HG03196 (cell line): ENCODE data around the gene MT1G.
"Not testable (repeated sequence)": the region's sequence is repeated elsewhere in the genome, so short reads cannot be mapped to it uniquely, and the experiment has no call there.

Experiments used
- ATAC-seq: cut with Tn5 transposase; IDR thresholded peaks from one replicate; pipeline ENCODE4 v1.9.1; 2021; ENCODE audit not compliant: unreplicated experiment

Gene MT1G

DNA sequence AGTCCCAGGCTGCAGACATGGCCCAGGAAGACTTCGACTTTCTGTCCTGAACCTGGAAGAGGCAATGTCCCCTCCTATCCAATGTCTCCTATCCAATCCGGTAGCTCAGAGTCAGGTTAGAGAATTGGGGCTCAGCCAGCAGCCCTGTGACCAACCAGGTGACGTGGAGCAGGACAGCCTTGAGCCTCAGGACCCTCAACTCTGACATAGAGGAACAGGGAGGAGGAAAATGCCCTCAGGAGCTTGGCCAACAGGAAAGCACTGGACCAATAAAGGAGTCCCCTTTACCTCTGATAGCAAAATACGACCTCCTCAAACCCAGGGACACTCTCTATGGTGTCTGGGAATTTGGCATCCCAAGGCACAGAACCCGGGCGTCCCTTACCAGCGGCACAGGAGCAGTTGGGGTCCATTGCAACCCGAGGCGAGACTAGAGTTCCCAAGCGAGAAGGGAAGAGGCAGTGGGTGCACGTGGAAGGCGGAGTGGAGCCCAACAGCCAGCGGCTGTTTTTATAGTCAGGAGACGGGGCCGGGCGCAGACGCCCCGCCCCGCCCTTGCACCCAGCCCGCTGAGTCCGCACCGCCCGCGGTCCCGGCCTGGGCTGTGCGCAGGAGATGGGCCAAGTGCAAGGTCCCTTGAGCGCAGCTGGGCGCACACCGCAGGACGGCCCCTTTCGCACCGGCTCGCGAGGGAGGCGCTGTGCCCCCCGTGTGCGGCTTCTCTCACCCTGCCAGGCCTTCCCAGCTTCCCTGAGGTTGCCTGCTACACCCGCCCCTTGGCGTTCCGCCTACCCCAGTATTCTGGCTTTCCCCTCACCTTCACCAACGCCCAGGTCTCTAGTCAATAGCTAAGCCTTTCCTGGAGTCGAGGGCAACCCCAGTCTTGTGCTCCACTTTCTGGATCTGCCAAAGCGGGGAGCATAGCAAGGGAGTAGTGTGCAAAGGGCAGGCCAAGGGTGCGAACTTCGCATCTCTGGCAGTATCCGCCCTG, at the start of gene MT1G:
Gene MT1G (minus strand): TSS at position 485 of the 991 bp plus-strand sequence. CDS start 72 bp downstream, at position 413.
- no peak for ATAC-seq

DNA sequence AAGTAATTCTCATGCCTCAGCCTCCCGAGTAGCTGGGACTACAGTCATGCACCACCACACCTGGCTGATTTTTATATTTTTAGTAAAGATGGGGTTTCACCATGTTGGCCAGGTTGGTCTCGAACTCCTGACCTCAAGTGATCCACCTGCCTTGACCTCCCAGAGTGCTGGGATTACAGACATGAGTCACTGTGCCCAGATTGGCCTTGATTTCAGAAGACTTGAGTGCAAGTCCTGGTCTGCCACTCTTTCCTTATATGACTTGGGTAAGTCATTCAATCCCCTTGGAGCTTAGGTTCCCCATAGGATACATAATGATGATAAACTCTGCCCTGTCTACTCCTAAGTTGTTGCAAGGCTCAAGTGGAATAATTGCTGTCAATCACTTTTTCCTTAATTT, 49.7 kb upstream of the MT1G start:
- not testable (repeated sequence) for ATAC-seq

DNA sequence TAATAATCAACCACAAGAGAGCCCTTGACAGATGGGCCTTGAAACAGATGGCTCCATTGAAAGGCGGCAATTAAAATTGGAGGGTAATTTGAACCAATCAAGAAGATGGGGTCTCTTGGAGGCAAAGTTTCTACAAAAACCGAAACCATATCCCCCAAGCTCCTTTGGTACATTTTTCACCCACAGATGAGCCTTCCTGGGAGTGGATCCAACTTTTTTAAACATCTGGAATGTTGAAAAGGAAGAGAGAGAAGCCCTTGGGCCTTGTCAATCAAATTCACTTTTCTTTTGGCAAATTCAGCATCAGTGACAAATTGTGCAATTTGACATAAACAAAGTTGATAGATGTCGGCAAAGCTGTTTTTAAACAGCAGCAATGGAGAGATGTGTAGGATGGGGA, 48.9 kb upstream of the MT1G start:
- ATAC-seq = no peak

DNA sequence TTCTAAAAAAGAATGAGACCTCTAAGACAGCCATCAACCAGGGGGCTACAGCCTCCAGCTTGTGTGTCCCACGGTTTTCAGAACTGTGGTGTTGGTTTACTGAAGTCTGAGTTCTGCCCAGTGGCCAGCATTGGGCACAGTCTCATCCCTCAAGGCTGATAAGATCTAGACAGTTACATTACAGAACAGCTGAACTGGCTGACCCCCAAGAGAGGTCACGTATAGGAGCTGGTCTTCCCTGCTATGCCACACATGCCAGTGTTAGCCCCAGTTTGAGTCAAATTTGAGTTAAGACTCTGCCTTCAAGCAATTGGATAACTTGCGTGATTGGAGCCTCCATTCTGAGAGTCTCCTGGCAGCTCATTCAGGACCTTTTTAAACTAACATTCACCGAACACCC, 47.3 kb upstream of the MT1G start:
- no peak for ATAC-seq

GRCh38 chr16:56713794-56714193, 45.9 kb upstream of the MT1G start:
- no peak for ATAC-seq

DNA sequence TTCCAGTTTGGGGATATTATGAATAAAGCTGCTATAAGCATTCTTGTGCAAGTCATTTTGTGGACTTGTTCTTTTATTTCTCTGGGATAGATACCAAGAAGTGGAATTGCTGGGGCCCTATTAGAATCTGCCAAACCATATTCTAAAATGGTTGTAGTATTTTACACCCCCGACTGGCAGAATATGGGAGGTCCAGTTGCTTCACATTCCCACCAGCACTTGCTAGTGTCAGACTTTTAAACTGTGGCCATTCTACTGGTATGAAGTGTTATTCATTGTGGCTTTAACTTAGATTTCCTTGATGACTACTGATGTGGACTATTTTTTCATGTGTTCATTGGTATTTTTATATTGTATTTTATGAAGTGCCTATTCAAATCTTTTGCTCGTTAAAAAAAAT, 44.0 kb upstream of the MT1G start:
- ATAC-seq = no peak

DNA sequence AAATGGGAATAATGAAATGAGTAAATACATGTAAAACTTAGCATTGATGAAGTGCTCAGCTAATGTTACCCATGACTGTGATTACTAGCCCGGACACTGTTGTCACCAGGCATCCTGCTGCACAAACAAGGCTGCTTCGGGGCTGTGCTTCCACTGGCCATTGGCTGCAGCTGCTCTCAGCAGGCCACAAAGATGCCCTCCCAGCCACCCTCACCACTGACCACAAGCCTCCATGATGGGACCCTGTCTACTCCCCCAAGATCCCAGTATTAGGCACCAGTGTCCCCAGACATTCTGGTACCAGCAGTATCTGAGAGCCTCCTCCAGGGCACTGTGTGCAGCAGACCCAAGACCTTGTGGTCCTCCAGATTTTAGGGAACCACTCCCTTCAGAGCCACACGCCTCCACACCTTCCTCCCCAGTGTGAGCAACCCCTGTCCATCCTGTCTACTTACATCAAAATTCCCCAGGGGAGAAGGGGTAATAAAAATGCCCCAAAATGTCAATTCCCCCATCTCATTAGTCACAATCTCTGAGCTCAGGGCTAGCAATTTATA, 42.4 kb upstream of the MT1G start:
- no peak for ATAC-seq

DNA sequence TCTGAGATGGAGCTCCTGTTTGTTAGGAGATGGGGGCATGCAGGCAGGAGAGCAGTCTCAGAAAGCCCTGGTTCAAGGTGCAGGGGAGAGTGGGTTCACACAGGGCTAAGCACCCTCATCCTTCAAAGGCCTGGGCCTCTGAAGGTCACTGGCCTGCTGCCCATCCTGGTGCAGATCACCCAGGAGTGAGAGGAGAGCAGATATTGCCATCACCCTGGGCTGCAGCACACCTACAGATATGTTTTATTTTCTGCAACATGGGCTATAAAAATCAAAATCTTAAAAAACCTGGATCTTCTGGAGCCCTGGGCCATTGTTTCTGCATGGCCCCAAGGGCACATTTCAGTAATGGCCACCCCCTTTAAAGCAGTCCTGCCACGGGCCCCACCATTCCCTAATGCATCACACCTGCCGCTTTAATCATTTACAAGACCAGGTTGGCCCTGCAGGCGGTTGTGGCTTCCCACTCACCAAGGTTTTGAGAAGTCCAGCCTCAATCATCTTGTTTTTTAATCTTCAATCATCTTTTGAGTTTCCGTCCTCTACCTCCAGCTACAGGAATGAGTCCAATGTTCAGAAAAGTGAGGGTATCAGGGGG, 41.7 kb upstream of the MT1G start:
- ATAC-seq = no peak

GRCh38 chr16:56708525-56709442, 40.9 kb upstream of the MT1G start:
- ATAC-seq = no peak

DNA sequence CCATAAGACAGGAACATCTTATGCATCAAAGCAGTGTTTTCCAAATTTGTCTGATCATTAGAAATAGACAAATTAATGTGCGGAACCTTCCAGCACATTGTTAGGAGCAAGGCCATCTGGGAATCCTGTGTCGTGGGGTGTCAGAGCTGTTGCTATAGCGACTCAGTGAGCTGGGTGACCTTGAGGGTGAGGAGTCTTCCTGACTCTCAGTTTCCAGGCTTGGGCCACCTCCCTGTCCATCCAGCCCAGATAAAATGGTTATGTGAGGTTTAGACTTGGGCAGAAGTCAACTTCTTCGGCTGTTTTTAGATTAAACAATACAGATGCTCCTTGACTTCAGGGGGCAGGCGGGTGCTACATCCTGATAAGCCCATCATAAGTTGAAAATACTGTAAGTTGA, 35.0 kb upstream of the MT1G start:
- no peak for ATAC-seq

GRCh38 chr16:56701534-56701933, 33.7 kb upstream of the MT1G start:
- no peak for ATAC-seq

DNA sequence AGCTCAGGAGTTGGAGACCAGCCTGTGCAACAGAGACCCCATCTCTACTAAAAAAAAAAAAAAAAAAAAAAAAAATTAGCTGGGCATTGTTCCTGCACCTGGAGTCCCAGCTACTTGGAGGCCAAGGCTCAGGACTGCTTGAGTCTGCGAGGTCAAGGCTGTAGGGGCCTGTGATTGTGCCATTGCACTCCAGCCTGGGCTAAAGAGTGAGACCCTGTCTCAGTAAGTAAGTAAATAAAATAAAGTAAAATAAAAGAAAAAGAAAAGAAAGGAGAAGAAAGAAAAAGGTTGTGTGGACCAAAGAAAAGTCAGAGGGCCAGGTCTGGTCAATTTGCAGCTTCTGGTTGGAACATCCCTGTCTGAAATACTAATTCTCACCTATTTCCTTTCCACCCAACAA, 32.8 kb upstream of the MT1G start:
- ATAC-seq = no peak

- no peak for ATAC-seq
Observed at GRCh38 chr16:56700195-56700594, 32.3 kb upstream of the MT1G start.

DNA sequence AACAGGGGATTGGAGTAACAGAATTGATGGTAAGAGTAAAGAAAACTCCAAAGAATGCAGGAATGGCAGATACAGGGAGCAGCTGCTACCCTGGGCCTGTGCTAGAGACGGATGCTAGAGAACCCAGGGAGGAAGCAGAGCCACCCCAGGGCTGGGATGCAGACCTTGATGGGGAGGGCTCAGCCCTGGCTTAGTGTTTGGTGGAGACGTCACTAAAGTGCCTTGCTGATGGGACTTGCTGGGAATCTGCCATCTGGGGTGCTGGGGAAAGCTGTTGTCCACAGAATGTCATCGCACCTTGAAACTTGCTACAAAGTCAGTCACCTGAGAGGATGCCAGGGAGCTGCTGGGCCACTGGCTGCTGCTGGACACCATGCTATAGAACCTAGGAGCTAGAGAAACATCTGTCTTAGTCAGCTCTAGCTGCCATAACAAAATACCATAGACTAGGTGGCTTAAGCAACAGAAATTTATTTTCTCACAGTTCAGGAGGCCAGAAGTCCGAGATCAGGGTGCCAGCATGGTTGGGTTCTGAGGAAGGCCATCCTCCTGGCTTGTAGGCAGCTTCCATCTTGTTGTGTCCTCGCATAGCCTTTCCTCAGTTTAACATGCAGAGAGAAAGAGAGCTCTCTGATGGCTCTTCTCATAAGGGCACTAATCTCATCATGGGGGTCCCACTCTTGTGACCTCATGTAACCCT, 29.7 kb upstream of the MT1G start:
- ATAC-seq = no peak

GRCh38 chr16:56695246-56695645, 27.4 kb upstream of the MT1G start:
- no peak for ATAC-seq

- no peak for ATAC-seq
Observed at GRCh38 chr16:56691885-56692284, 24.0 kb upstream of the MT1G start.

- no peak for ATAC-seq
Observed at GRCh38 chr16:56690420-56691122, 22.7 kb upstream of the MT1G start.

DNA sequence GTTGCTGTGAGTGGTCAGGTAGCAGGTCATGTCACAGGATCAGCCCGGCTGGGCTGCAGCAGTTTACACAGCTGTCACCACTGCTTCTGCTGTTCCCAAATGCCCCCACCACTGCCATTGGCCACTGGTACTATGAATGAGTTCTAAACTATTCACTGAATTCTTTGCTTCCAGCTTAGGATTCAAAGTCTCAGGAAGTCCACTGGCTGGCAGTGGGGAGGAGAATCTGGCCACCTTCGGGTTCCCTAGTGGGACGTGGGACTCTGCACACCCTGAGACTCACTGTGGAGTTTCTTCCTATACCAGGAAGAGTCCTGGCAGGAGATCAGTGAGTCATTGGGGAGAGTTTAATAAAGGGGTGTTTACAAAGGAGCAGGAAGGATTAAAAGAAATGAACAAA, 21.3 kb upstream of the MT1G start:
- ATAC-seq = no peak

GRCh38 chr16:56688762-56689161, 20.9 kb upstream of the MT1G start:
- ATAC-seq = no peak

DNA sequence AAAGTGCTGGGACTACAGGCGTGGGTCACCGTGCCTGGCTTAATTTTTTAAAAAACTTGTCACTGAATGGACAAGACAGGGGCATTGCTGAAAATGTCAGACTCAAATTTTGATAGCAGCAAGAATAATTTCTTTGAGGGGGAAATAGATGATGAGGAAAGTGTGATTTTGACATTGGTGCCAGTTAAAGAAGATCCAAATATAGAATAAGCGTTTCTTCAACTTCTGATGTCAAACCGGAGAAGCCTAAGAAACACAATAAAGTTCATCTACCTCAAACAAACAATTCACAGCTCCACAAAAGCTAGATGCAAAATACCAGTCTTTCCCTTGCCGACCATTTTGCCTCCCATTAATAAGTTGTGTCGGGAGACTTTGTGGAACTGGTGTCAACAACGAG, 18.9 kb upstream of the MT1G start:
- ATAC-seq = no peak
